ENCODE data around the gene LRRFIP2. TPM values are rescaled to one million over a fixed set of nuclear protein-coding genes. Genes with fewer than 3 reads are reported as not detected.

Gene LRRFIP2
- total RNA-seq, 1 donor from 2014 or later, result 68.5 TPM

DNA sequence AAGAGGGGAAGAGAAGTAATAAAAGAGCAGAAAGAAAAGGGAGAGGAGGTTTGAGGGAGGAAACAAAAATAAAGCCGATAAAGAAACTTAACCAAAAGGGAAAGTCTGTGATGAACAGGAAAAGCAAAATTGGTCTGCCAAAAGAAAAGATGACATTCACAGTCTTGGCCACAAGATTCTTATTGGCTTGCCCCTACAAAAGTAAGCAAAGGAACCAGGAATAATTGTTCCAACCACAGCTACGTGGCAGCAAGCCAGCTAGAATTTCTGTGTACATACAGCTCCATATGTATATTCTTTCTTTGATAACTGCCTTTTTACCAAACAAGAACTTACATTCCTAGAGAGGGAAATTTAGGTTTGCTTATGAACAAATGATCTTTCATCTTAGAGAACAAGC, 101.5 kb downstream of the LRRFIP2 start:
- DNase-seq (ENCODE audit: extremely low spot score, unreplicated experiment), result no peak
- H3K27me3 Mint-ChIP-seq, result no peaks in the 10 kb centered on the region
- peaks cover 43% of the 10 kb centered on the region for H3K36me3 Mint-ChIP-seq
- H3K4me1 Mint-ChIP-seq (ENCODE audit: unreplicated experiment), result peaks cover 15% of the 10 kb centered on the region
- TF ChIP-seq, protein P1, sequence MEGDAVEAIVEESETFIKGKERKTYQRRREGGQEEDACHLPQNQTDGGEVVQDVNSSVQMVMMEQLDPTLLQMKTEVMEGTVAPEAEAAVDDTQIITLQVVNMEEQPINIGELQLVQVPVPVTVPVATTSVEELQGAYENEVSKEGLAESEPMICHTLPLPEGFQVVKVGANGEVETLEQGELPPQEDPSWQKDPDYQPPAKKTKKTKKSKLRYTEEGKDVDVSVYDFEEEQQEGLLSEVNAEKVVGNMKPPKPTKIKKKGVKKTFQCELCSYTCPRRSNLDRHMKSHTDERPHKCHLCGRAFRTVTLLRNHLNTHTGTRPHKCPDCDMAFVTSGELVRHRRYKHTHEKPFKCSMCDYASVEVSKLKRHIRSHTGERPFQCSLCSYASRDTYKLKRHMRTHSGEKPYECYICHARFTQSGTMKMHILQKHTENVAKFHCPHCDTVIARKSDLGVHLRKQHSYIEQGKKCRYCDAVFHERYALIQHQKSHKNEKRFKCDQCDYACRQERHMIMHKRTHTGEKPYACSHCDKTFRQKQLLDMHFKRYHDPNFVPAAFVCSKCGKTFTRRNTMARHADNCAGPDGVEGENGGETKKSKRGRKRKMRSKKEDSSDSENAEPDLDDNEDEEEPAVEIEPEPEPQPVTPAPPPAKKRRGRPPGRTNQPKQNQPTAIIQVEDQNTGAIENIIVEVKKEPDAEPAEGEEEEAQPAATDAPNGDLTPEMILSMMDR (conservative IDR thresholded peaks at IDR 0.05), result no peak
- no peak overlapping the region for H3K4me3 Mint-ChIP-seq
- no peaks in the 10 kb centered on the region for H3K9me3 Mint-ChIP-seq
- no peak overlapping the region for H3K27ac Mint-ChIP-seq

DNA sequence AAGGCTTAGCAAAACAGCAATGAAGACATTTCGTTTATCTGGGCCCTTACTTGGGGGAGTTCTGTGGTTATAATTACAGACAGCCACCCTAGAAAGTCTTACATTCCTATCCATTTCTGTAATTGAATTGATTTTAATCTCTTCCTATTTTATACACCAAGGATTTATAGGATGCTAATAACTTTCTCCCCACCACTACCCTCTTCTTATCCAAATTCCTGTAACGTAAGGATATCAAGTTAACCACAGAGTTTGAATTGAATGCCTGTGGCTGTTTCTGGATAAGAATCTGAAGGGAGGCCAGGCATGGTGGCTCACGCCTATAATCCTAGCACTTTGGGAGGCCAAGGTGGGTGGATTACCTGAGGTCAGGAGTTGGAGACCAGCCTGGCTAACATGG, 102.5 kb downstream of the LRRFIP2 start:
- Mint-ChIP-seq H3K9me3 (no peaks in the 10 kb centered on the region), H3K4me3 (no peak overlapping the region), H3K27ac (no peak overlapping the region), H3K36me3 (peaks cover 41% of the 10 kb centered on the region), H3K27me3 (no peaks in the 10 kb centered on the region), H3K4me1 (ENCODE audit: unreplicated experiment) (peaks cover 15% of the 10 kb centered on the region)
- TF ChIP-seq, protein P1 (conservative IDR thresholded peaks at IDR 0.05), result no peak
- DNase-seq (ENCODE audit: extremely low spot score, unreplicated experiment), result no peak

DNA sequence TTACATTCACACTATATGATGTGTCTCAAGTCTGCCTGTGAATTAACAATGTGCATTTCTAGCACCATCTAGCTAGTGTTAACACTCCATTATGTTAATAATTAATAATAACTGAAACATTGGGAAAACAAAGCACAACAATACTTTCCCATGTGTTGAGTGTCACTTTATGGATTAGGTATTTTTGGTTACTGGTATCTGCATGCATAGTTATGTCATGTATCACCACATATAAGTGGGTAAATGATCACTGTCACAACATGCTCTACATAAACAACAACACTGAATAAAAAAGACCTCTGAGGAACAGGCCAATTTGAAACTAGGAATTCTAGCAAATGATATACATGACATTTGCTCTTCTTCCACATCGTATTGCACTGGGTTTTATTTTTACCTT, 106.4 kb downstream of the LRRFIP2 start:
- Mint-ChIP-seq H3K4me1 (ENCODE audit: unreplicated experiment) (peaks cover 6% of the 10 kb centered on the region), H3K27me3 (no peaks in the 10 kb centered on the region), H3K36me3 (peaks cover 31% of the 10 kb centered on the region), H3K27ac (no peak overlapping the region), H3K9me3 (no peaks in the 10 kb centered on the region), H3K4me3 (no peak overlapping the region)
- TF ChIP-seq, protein P1 (conservative IDR thresholded peaks at IDR 0.05), result no peak
- no peak for DNase-seq (ENCODE audit: extremely low spot score, unreplicated experiment)

DNA sequence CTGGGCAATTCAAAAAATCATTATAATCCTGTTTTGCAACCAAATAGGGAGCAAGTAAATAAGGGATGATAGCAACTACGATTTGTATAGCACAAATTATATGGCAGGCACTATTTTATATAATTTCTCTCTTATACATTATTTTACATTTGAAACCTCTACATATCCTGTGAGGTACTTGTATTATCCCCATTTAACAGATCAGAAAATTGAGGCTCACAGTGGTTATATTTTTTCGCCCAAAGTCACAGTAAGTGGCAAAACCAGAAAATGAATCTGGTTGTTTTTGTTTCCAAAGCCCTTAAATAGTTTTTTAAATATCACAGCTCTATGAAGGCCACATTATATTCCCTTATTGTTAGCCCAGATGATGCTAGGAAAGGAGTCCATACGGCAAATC, 106.8 kb downstream of the LRRFIP2 start:
- TF ChIP-seq, protein P1 (conservative IDR thresholded peaks at IDR 0.05), result no peak
- Mint-ChIP-seq H3K4me1 (ENCODE audit: unreplicated experiment) (peaks cover 2% of the 10 kb centered on the region), H3K27me3 (no peaks in the 10 kb centered on the region), H3K27ac (no peak overlapping the region), H3K9me3 (no peaks in the 10 kb centered on the region), H3K4me3 (no peak overlapping the region), H3K36me3 (peaks cover 32% of the 10 kb centered on the region)
- no peak for DNase-seq (ENCODE audit: extremely low spot score, unreplicated experiment)

DNA sequence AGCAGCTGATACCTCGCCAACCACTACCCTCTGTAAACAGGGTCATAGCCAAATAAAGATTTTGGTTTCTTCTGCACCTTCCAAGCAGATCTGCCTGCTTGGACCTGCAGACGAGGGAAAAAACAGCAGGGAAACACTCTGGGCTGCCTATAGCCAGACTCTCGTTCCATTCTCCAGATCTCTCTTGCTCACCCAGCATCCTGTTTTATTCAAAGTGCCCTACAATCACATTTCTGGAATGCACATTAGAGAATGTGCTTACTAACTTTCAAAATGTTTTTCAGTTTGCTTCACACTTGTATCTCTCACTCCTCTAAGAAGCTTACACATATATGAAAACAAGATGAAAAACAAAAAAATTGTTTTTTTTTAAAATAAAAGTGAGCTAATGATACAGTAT, 109.6 kb downstream of the LRRFIP2 start:
- Mint-ChIP-seq H3K4me3 (no peak overlapping the region), H3K4me1 (ENCODE audit: unreplicated experiment) (no peaks in the 10 kb centered on the region), H3K27me3 (no peaks in the 10 kb centered on the region), H3K36me3 (peaks cover 42% of the 10 kb centered on the region), H3K9me3 (no peaks in the 10 kb centered on the region), H3K27ac (no peak overlapping the region)
- DNase-seq (ENCODE audit: extremely low spot score, unreplicated experiment), result no peak
- TF ChIP-seq, protein P1 (conservative IDR thresholded peaks at IDR 0.05), result no peak

DNA sequence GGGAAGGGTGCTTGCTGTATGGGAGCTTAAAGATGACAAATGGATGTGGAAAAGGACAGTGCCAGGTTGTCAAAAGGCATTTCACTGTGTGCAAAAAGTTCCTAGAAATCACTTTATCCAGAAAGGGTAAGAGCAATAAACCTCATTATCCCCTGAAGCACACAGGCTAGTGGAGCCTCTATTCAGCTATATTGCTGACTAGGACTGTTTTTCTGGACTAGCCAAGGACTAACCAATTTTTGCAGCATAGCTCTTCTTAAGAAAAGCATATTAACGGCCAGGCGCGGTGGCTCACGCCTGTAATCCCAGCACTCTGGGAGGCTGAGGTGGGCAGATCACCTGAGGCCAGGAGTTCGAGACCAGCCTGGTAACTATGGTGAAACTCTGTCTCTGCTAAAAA, 116.3 kb downstream of the LRRFIP2 start:
- DNase-seq (ENCODE audit: extremely low spot score, unreplicated experiment), result no peak
- Mint-ChIP-seq H3K4me3 (no peak overlapping the region), H3K27ac (no peak overlapping the region), H3K4me1 (ENCODE audit: unreplicated experiment) (peaks cover 10% of the 10 kb centered on the region), H3K36me3 (peaks cover 50% of the 10 kb centered on the region), H3K9me3 (no peaks in the 10 kb centered on the region), H3K27me3 (no peaks in the 10 kb centered on the region)
- TF ChIP-seq, protein P1 (conservative IDR thresholded peaks at IDR 0.05), result no peak
